A673 (cell line): ENCODE measurements around the gene ATP8A2. TPM values are rescaled to one million over a fixed set of nuclear protein-coding genes. Genes with fewer than 3 reads are reported as not detected.
A peak's percentile ranks its signal among the peaks of the same experiment; 100 is the strongest.

Experiments
- BruUV-seq: library from RNA; stranded (reverse); fragments of 400-500 nt; replicated peaks from 2 replicates; lab custom pipeline; 2021; lab: Mats Ljungman, UMichigan
- CTCF ChIA-PET: fragments of 300-600 bp; sonication (Branson Sonifier 250); formaldehyde crosslinking; loops from one replicate; lab custom pipeline; 2022; ENCODE audit warnings: antibody characterized with exemption; lab: Charles Lee
- POLR2A ChIA-PET: fragments of 300-600 bp; sonication (Branson Sonifier 250); formaldehyde crosslinking; loops from one replicate; lab custom pipeline; 2022; ENCODE audit warnings: antibody characterized with exemption; ENCODE audit not compliant: low non-redundant PET; lab: Charles Lee
- DNase-seq: peaks from one replicate; pipeline ENCODE4 v3.0.0-alpha.2; 2015; ENCODE audit warnings: low spot score
- H3K27ac ChIP-seq: fragments of 200-600 bp; sonication (generic); 2 replicates; pipeline ENCODE4 v1.5.1; 2016; ENCODE audit warnings: mixed run types, low read depth, mild to moderate bottlenecking, mixed read lengths, antibody characterized with exemption, low read length; ENCODE audit not compliant: poor library complexity, severe bottlenecking
- H3K27me3 ChIP-seq: fragments of 200-600 bp; sonication (generic); replicated peaks from 2 replicates; pipeline ENCODE4 v1.6.1; 2017; ENCODE audit warnings: mixed run types, low read depth, mild to moderate bottlenecking, mixed read lengths, antibody characterized with exemption, low read length; ENCODE audit not compliant: insufficient read depth, poor library complexity
- H3K36me3 ChIP-seq: fragments of 200-600 bp; sonication (generic); 2 replicates; pipeline ENCODE4 v1.6.1; 2016; ENCODE audit warnings: mixed run types, mild to moderate bottlenecking, mixed read lengths, antibody characterized with exemption, low read length; ENCODE audit not compliant: insufficient read depth, poor library complexity, severe bottlenecking
- H3K4me1 ChIP-seq: fragments of 200-600 bp; sonication (generic); 2 replicates; pipeline ENCODE4 v1.6.1; 2017; ENCODE audit warnings: mixed run types, mild to moderate bottlenecking, mixed read lengths, antibody characterized with exemption, low read length; ENCODE audit not compliant: insufficient read depth, poor library complexity, severe bottlenecking
- H3K4me3 ChIP-seq: fragments of 200-600 bp; sonication (generic); 2 replicates; pipeline ENCODE4 v1.5.1; 2016; ENCODE audit warnings: low read depth, mixed run types, mild to moderate bottlenecking, mixed read lengths, low read length; ENCODE audit not compliant: poor library complexity, severe bottlenecking
- H3K9me3 ChIP-seq: fragments of 200-600 bp; sonication (generic); 2 replicates; pipeline ENCODE4 v1.6.1; 2016; ENCODE audit warnings: mixed run types, low read depth, mild to moderate bottlenecking, mixed read lengths, antibody characterized with exemption, low read length; ENCODE audit not compliant: poor library complexity, severe bottlenecking
- CTCF ChIP-seq: fragments of 300-800, 200-600 bp; sonication (generic); conservative IDR thresholded peaks from 2 replicates; pipeline ENCODE4 v1.5.1; 2017; ENCODE audit warnings: low read depth, mild to moderate bottlenecking, antibody characterized with exemption, low read length, moderate library complexity, mixed read lengths
- EZH2 ChIP-seq: fragments of 200-600 bp; sonication (generic); IDR thresholded peaks from 2 replicates; pipeline ENCODE4 v1.6.1; 2017; ENCODE audit warnings: borderline replicate concordance, low read depth, mild to moderate bottlenecking, mixed read lengths, antibody characterized with exemption, low read length; ENCODE audit not compliant: poor library complexity, severe bottlenecking
- intact Hi-C: fragments of 100-400 bp; cut with micrococcal nuclease; formaldehyde crosslinking; loops from one replicate; pipeline ENCODE4 v1.10.0; 2022; ENCODE audit not compliant: unreplicated experiment
- total RNA-seq: library from RNA; stranded (reverse); gene quantifications from 2 replicates; pipeline ENCODE4 v1.2.3, GENCODE V29; 2021

Gene ATP8A2
- total RNA-seq, 1 experiment from 2014 or later = 0.92 TPM

GRCh38 chr13:25827831-25828465 lies 456.2 kb downstream of the ATP8A2 start:
- no peak overlapping the region for H3K4me3 ChIP-seq
- no peaks in the 10 kb centered on the region for H3K36me3 ChIP-seq
- H3K4me1 ChIP-seq = no peaks in the 10 kb centered on the region
- DNase-seq = no peak
- no peak overlapping the region for H3K27ac ChIP-seq
- ChIA-PET CTCF (no interaction called here), POLR2A (no interaction called here)
- H3K9me3 ChIP-seq = no peaks in the 10 kb centered on the region
- intact Hi-C loops = loop anchor here (2.0 kb wide), 1 partner anchor 235 kb away; no protein-coding TSS in a partner anchor
- no peak for TF ChIP-seq CTCF
- no peak for TF ChIP-seq EZH2
- BruUV-seq = no TSS peak
- no peaks in the 10 kb centered on the region for H3K27me3 ChIP-seq

GRCh38 chr13:25833761-25834160 lies 462.0 kb downstream of the ATP8A2 start:
- intact Hi-C loops = no loop called here

GRCh38 chr13:25836574-25837336 lies 465.0 kb downstream of the ATP8A2 start:
- TF ChIP-seq CTCF (peak; percentile 30; the same call in 1 of the 2 replicates), EZH2 (no peak)
- no peaks in the 10 kb centered on the region for H3K36me3 ChIP-seq
- H3K4me3 ChIP-seq = no peak overlapping the region
- no peak overlapping the region for H3K27ac ChIP-seq
- DNase-seq = no peak
- BruUV-seq = no TSS peak
- no peaks in the 10 kb centered on the region for H3K27me3 ChIP-seq
- CTCF ChIA-PET = no interaction called here
- POLR2A ChIA-PET = no interaction called here
- no peaks in the 10 kb centered on the region for H3K9me3 ChIP-seq
- intact Hi-C loops = no loop called here
- H3K4me1 ChIP-seq = peaks cover 9% of the 10 kb centered on the region

More at GRCh38 chr13:25833761-25834160, 462.0 kb downstream of the ATP8A2 start:
- Histone ChIP-seq H3K27me3 (no peaks in the 10 kb centered on the region), H3K27ac (no peak overlapping the region), H3K4me3 (no peak overlapping the region), H3K4me1 (peaks cover 3% of the 10 kb centered on the region), H3K36me3 (no peaks in the 10 kb centered on the region), H3K9me3 (no peaks in the 10 kb centered on the region)
- CTCF ChIA-PET = no interaction called here
- no peak for TF ChIP-seq EZH2
- no peak for TF ChIP-seq CTCF
- DNase-seq = no peak
- POLR2A ChIA-PET = no interaction called here
- BruUV-seq = no TSS peak
